H9 (cell line): ENCODE measurements around the gene LRRN4CL. TPM values are rescaled to one million over a fixed set of nuclear protein-coding genes. Genes with fewer than 3 reads are reported as not detected.
A peak's percentile ranks its signal among the peaks of the same experiment; 100 is the strongest.

Source experiments
- DNase-seq: peaks from one replicate; pipeline ENCODE4 v3.0.0-alpha.2; 2017
- H2AFZ ChIP-seq: one replicate; pipeline ENCODE4 v1.6.1; 2013; ENCODE audit warnings: mild to moderate bottlenecking, low read length, control low read depth, moderate library complexity
- H2AK5ac ChIP-seq: 2 replicates; pipeline ENCODE4 v1.6.1; 2013; ENCODE audit warnings: low read length, control low read depth, mixed read lengths; ENCODE audit not compliant: insufficient read length
- H2BK120ac ChIP-seq: one replicate; pipeline ENCODE4 v1.6.1; 2013; ENCODE audit warnings: low read depth, mild to moderate bottlenecking, low read length, control low read depth, inconsistent platforms; ENCODE audit not compliant: poor library complexity, severe bottlenecking
- H2BK12ac ChIP-seq: 2 replicates; pipeline ENCODE4 v1.6.1; 2013; ENCODE audit warnings: low read length, control low read depth, mixed read lengths, low read depth; ENCODE audit not compliant: insufficient read length
- H2BK15ac ChIP-seq: 2 replicates; pipeline ENCODE4 v1.6.1; 2013; ENCODE audit warnings: low read depth, low read length, control low read depth
- H2BK20ac ChIP-seq: one replicate; pipeline ENCODE4 v1.6.1; 2013; ENCODE audit warnings: low read depth, mild to moderate bottlenecking, low read length, control low read depth, inconsistent platforms; ENCODE audit not compliant: poor library complexity, severe bottlenecking
- H2BK5ac ChIP-seq: 2 replicates; pipeline ENCODE4 v1.6.1; 2013; ENCODE audit warnings: low read length, control low read depth, mixed read lengths; ENCODE audit not compliant: insufficient read length
- H3K14ac ChIP-seq: 2 replicates; pipeline ENCODE4 v1.6.1; 2013; ENCODE audit warnings: low read length, control low read depth; ENCODE audit not compliant: insufficient read depth
- H3K18ac ChIP-seq: 2 replicates; pipeline ENCODE4 v1.6.1; 2013; ENCODE audit warnings: low read depth, mild to moderate bottlenecking, mixed read lengths, low read length, control low read depth; ENCODE audit not compliant: insufficient read length
- H3K23ac ChIP-seq: 2 replicates; pipeline ENCODE4 v1.6.1; 2013; ENCODE audit warnings: low read length, control low read depth, mixed read lengths, low read depth; ENCODE audit not compliant: insufficient read length
- H3K23me2 ChIP-seq: 2 replicates; pipeline ENCODE4 v1.6.1; 2013; ENCODE audit warnings: low read depth, mild to moderate bottlenecking, mixed read lengths, low read length, control low read depth; ENCODE audit not compliant: insufficient read length, poor library complexity, severe bottlenecking
- H3K27ac ChIP-seq: 2 replicates; pipeline ENCODE4 v1.5.1; 2013; ENCODE audit warnings: low read length, control low read depth, mixed read lengths, low read depth; ENCODE audit not compliant: insufficient read length
- H3K27me3 ChIP-seq: 2 replicates; pipeline ENCODE4 v1.6.1; 2013; ENCODE audit warnings: low read length, control low read depth, inconsistent platforms; ENCODE audit not compliant: insufficient read depth
- H3K4ac ChIP-seq: 2 replicates; pipeline ENCODE4 v1.6.1; 2013; ENCODE audit warnings: low read depth, mild to moderate bottlenecking, control low read depth, inconsistent platforms, low read length, moderate library complexity
- H3K4me1 ChIP-seq: 2 replicates; pipeline ENCODE4 v1.6.1; 2013; ENCODE audit warnings: low read length, control low read depth, inconsistent platforms; ENCODE audit not compliant: insufficient read depth
- H3K4me2 ChIP-seq: 2 replicates; pipeline ENCODE4 v1.6.1; 2013; ENCODE audit warnings: low read length, control low read depth, mixed read lengths; ENCODE audit not compliant: insufficient read length, insufficient read depth
- H3K56ac ChIP-seq: 2 replicates; pipeline ENCODE4 v1.6.1; 2013; ENCODE audit warnings: low read depth, mild to moderate bottlenecking, mixed read lengths, low read length, control low read depth; ENCODE audit not compliant: insufficient read length
- H3K79me1 ChIP-seq: 2 replicates; pipeline ENCODE4 v1.6.1; 2013; ENCODE audit warnings: low read depth, mild to moderate bottlenecking, moderate library complexity, low read length, control low read depth, inconsistent platforms; ENCODE audit not compliant: insufficient read depth, poor library complexity, severe bottlenecking
- H3K79me2 ChIP-seq: 2 replicates; pipeline ENCODE4 v1.6.1; 2013; ENCODE audit warnings: low read length, control low read depth, inconsistent platforms; ENCODE audit not compliant: insufficient read depth
- H3K9ac ChIP-seq: 2 replicates; pipeline ENCODE4 v1.6.1; 2013; ENCODE audit warnings: low read length, control low read depth, mixed read lengths; ENCODE audit not compliant: insufficient read length; ENCODE audit errors: extremely low read depth
- H3K9me3 ChIP-seq: one replicate; pipeline ENCODE4 v1.6.1; 2013; ENCODE audit warnings: low read depth, low read length, inconsistent platforms; ENCODE audit not compliant: control insufficient read depth
- H3T11ph ChIP-seq: one replicate; pipeline ENCODE4 v1.6.1; 2013; ENCODE audit warnings: mild to moderate bottlenecking, low read length, control low read depth, inconsistent platforms
- H4K20me1 ChIP-seq: one replicate; pipeline ENCODE4 v1.6.1; 2013; ENCODE audit not compliant: control insufficient read depth, insufficient read length, insufficient read depth
- H4K5ac ChIP-seq: 2 replicates; pipeline ENCODE4 v1.6.1; 2013; ENCODE audit warnings: low read depth, mild to moderate bottlenecking, mixed read lengths, low read length, control low read depth; ENCODE audit not compliant: insufficient read length
- H4K8ac ChIP-seq: replicated peaks from 2 replicates; pipeline ENCODE4 v1.6.1; 2013; ENCODE audit warnings: low read length, control low read depth, mixed read lengths, low read depth; ENCODE audit not compliant: insufficient read length
- H4K91ac ChIP-seq: 2 replicates; pipeline ENCODE4 v1.6.1; 2013; ENCODE audit warnings: low read depth, mild to moderate bottlenecking, moderate library complexity, mixed read lengths, low read length, control low read depth; ENCODE audit not compliant: insufficient read length
- H3K27ac Mint-ChIP-seq, 3 experiments: 2 replicates in 2 of 3; 3 replicates in 1 of 3; pipeline ENCODE4 v1.8.0; 2020 to 2021; ENCODE audit warnings: mixed read lengths in 3 of 3, mild to moderate bottlenecking in 1 of 3, moderate library complexity in 1 of 3
- H3K27me3 Mint-ChIP-seq: 2 replicates; pipeline ENCODE4 v1.8.0; 2021; ENCODE audit warnings: low read depth, mild to moderate bottlenecking, moderate library complexity, mixed read lengths
- H3K36me3 Mint-ChIP-seq, 3 experiments: 2 replicates in 2 of 3; 3 replicates in 1 of 3; pipeline ENCODE4 v1.8.0; 2020 to 2021; ENCODE audit warnings: low read depth in 3 of 3, mixed read lengths in 3 of 3; ENCODE audit not compliant: insufficient read depth in 1 of 3
- H3K4me1 Mint-ChIP-seq, 2 experiments: 2 replicates each; pipeline ENCODE4 v1.8.0; 2020; ENCODE audit warnings: mixed read lengths in 2 of 2
- H3K4me3 Mint-ChIP-seq, 2 experiments: 2 replicates in 1 of 2; 3 replicates in 1 of 2; pipeline ENCODE4 v1.8.0; 2020 to 2021; ENCODE audit warnings: mild to moderate bottlenecking in 2 of 2, mixed read lengths in 2 of 2, moderate library complexity in 1 of 2
- H3K9me3 Mint-ChIP-seq, 2 experiments: 2 replicates in 1 of 2; 3 replicates in 1 of 2; pipeline ENCODE4 v1.8.0; 2020; ENCODE audit warnings: mild to moderate bottlenecking in 2 of 2, mixed read lengths in 2 of 2, moderate library complexity in 1 of 2
- WGBS: extraction: QIAGEN DNeasy Blood & Tissue Kit; methylation state at CpG from one replicate; pipeline ENCODE4 v1.1.7; 2013; ENCODE audit warnings: missing lambda C conversion rate, low lambda C conversion rate, mixed read lengths; ENCODE audit not compliant: insufficient read length; ENCODE audit errors: extremely low coverage; 5-methylcytosine and 5-hydroxymethylcytosine counted together
- total RNA-seq: library from RNA; stranded (reverse); gene quantifications from 2 replicates; pipeline ENCODE4 v1.2.1, GENCODE V29; 2021
- TF ChIP-seq, protein P1 (sequence below): fragments of 200-600 bp; sonication (generic); conservative IDR thresholded peaks from 3 replicates; pipeline ENCODE4 v1.8.0; 2021; ENCODE audit warnings: antibody characterized with exemption, mild to moderate bottlenecking

LRRN4CL gene
- total RNA-seq, 1 experiment from 2014 or later = 0.59 TPM

DNA sequence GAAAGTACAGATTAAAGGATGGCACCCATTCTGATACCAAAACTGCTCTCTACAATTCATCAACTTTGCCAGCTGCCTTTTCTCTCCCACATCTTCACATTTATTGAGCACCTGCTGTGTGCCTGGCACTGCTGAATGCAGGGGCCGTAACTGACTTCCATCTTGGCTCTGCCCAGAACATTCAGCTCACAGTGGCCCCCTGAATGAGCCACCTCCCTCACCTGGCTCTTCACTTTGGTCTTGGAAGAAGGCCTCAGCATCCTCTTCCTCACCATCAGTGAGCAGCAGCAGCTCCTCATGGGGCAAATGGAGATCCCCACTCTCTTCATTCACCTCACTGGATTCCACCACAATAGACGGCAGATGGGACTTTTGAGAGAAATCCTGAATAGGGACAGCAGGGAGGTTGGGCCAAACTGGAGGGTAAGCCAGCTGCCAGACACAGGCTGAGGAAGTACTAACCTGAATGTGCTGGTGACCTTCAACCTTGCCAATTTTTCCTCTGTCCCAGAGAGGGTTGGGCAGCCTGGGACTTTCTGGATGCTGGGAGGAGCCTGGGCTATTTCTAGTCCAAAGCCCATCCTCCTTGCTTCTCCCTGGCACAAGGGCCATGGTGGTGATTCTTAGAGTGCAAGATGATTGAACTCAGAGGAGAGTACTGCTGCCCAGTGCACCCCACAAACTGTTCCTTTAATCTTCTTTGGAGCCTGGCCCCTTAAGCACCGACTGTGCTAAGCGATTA, 19.7 kb downstream of the LRRN4CL start:
- Histone ChIP-seq H2BK12ac (no peak overlapping the region), H2AFZ (no peak overlapping the region), H3K4ac (no peak overlapping the region), H4K20me1 (no peaks in the 10 kb centered on the region), H3K9me3 (no peaks in the 10 kb centered on the region), H3K9ac (no peak overlapping the region), H3K23me2 (peaks cover 17% of the 10 kb centered on the region), H3T11ph (no peak overlapping the region), H3K79me2 (peaks cover 3% of the 10 kb centered on the region; the same call in 1 of the 2 replicates), H2BK120ac (no peak overlapping the region), H2BK5ac (no peak overlapping the region), H4K5ac (no peak overlapping the region), H3K18ac (no peak overlapping the region), H4K91ac (no peak overlapping the region), H3K23ac (no peak overlapping the region), H3K4me1 (peaks cover 2% of the 10 kb centered on the region; the same call in 1 of the 2 replicates), H2BK20ac (no peak overlapping the region), H3K27ac (no peak overlapping the region), H3K79me1 (no peaks in the 10 kb centered on the region), H3K27me3 (no peaks in the 10 kb centered on the region), H3K14ac (no peak overlapping the region), H4K8ac (no peak overlapping the region), H3K4me2 (no peak overlapping the region), H3K56ac (no peak overlapping the region), H2AK5ac (no peak overlapping the region), H2BK15ac (no peak overlapping the region)
- TF ChIP-seq, protein P1, sequence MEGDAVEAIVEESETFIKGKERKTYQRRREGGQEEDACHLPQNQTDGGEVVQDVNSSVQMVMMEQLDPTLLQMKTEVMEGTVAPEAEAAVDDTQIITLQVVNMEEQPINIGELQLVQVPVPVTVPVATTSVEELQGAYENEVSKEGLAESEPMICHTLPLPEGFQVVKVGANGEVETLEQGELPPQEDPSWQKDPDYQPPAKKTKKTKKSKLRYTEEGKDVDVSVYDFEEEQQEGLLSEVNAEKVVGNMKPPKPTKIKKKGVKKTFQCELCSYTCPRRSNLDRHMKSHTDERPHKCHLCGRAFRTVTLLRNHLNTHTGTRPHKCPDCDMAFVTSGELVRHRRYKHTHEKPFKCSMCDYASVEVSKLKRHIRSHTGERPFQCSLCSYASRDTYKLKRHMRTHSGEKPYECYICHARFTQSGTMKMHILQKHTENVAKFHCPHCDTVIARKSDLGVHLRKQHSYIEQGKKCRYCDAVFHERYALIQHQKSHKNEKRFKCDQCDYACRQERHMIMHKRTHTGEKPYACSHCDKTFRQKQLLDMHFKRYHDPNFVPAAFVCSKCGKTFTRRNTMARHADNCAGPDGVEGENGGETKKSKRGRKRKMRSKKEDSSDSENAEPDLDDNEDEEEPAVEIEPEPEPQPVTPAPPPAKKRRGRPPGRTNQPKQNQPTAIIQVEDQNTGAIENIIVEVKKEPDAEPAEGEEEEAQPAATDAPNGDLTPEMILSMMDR = no peak
- peak overlapping the region; percentile 11 to 89 (median 86); a peak in 5 of 7 replicates for H3K27ac Mint-ChIP-seq
- peaks cover 25 to 35% of the 10 kb centered on the region in 2 experiments for H3K4me1 Mint-ChIP-seq
- no peaks in the 10 kb centered on the region; the same call in none of the 2 replicates for H3K27me3 Mint-ChIP-seq
- DNase-seq = no peak
- no CpG with 5 or more reads among the region's 4 CpGs for WGBS
- peaks cover 23 to 46% (median 32%) of the 10 kb centered on the region in 3 experiments for H3K36me3 Mint-ChIP-seq
- no peaks in the 10 kb centered on the region; a peak in 1 of 5 replicates for H3K9me3 Mint-ChIP-seq
- peak overlapping the region in 1 of 2 experiments; percentile 92; a peak in 3 of 5 replicates for H3K4me3 Mint-ChIP-seq
